ENCODE measurements around the gene GJB4.
A peak's percentile ranks its signal among the peaks of the same experiment; 100 is the strongest.

GJB4 gene

DNA sequence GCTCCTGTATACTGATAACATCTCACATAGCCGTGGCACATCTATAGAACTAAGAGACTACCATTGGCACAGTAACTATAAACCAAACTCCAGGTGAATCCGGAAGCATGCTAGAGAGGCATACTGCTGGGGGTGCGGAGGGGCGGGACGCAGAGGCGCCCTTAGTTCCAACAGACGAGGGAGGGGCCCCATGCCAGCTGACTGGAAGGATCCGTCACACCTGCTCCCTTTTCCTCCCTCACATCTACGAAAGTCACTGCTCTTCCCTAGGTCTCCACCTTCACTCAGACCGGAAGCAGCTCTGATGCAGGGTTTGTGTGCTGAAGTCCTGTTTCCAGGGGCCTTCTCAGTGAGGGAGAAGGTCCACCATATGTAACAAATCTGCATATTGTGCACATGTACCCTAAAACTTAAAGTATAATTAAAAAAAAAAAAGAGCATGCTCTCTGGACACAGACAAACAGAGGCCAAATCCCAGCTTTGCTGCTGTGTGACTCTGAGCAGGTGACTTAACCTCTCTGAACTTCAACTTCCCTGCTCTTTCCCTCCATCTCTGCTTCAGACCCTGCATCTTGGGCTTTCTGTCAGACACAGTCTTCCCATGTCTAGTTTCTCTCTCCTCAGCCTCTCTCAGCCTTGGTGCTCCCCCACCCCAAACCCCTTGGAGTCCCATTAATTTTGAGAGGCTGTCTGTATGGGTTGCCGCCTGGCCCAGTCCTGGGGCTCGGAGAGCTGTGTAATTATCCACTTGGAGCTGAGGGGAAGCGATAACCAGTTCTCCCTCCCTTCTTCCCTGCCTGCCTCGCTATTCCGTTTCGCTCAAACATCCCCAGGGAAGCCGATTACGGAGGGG lies 12.5 kb upstream of the GJB4 start:
- H3K4me3 ChIP-seq (ENCODE audit: extremely low read depth, insufficient read depth, low read length, poor library complexity, severe bottlenecking), result no peak overlapping the region
- no peaks in the 10 kb centered on the region for H3K36me3 ChIP-seq (ENCODE audit: control insufficient read depth, insufficient read depth, low read length)
- H3K9me3 ChIP-seq (ENCODE audit: control insufficient read depth, low read length), result no peaks in the 10 kb centered on the region
- peaks cover 16% of the 10 kb centered on the region for H3K4me1 ChIP-seq (ENCODE audit: control insufficient read depth, insufficient read depth, low read length, poor library complexity, severe bottlenecking)
- 89 to 95% methylated on average over 6 to 10 of the region's 18 CpGs for WGBS, 2 experiments (ENCODE audit: insufficient coverage in 2 of 2)
- H3K27ac ChIP-seq (ENCODE audit: low read depth, low read length, severe bottlenecking), result no peak overlapping the region

DNA sequence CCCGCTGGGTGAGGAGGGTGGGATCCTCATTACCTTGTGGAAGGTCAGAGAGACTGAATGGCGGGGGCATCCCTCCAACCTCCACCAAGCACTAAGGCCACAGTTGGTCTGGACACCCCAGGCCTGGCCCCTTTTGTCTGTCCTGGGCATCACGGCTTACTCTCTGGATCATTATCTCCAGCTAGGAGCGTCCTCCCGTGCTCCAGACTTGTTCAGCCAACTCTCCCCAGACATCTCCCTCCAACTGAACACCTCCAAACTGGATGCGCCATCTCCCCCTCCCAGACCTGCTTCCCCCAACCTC lies 11.9 kb upstream of the GJB4 start:
- WGBS, 2 experiments (ENCODE audit: insufficient coverage in 2 of 2), result 91 to 93% methylated on average over 4 to 5 of the region's 6 CpGs
- H3K4me3 ChIP-seq (ENCODE audit: extremely low read depth, insufficient read depth, low read length, poor library complexity, severe bottlenecking), result no peak overlapping the region
- H3K27ac ChIP-seq (ENCODE audit: low read depth, low read length, severe bottlenecking), result no peak overlapping the region
- peaks cover 16% of the 10 kb centered on the region for H3K4me1 ChIP-seq (ENCODE audit: control insufficient read depth, insufficient read depth, low read length, poor library complexity, severe bottlenecking)
- H3K36me3 ChIP-seq (ENCODE audit: control insufficient read depth, insufficient read depth, low read length), result no peaks in the 10 kb centered on the region
- no peaks in the 10 kb centered on the region for H3K9me3 ChIP-seq (ENCODE audit: control insufficient read depth, low read length)

DNA sequence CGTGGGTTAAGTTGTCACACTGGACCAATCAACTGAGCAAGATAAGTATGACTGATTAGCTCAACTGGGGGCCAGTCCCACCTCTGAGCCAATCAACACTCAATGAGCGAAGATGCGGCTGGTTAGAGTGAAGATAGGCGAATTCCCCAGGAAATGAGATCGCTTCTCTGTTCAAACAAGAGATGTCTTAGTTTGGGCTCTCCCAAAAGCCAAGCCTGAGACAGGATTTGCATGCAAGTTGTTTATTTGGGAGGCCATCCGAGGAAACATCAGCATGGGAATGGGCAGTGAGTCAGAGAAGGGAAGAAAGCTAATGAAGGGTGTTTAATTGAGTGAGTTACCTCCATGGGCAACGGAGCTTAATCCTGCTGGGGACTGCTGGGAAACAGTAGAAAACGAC lies 9.5 kb upstream of the GJB4 start:
- Histone ChIP-seq H3K27ac (ENCODE audit: low read depth, low read length, severe bottlenecking) (peak overlapping the region; percentile 23), H3K36me3 (ENCODE audit: control insufficient read depth, insufficient read depth, low read length) (no peaks in the 10 kb centered on the region), H3K4me3 (ENCODE audit: extremely low read depth, insufficient read depth, low read length, poor library complexity, severe bottlenecking) (no peak overlapping the region), H3K9me3 (ENCODE audit: control insufficient read depth, low read length) (no peaks in the 10 kb centered on the region), H3K4me1 (ENCODE audit: control insufficient read depth, insufficient read depth, low read length, poor library complexity, severe bottlenecking) (peaks cover 16% of the 10 kb centered on the region)
- WGBS, 2 experiments (ENCODE audit: insufficient coverage in 2 of 2), result 57 to 60% methylated on average over 5 to 7 of the region's 8 CpGs

DNA sequence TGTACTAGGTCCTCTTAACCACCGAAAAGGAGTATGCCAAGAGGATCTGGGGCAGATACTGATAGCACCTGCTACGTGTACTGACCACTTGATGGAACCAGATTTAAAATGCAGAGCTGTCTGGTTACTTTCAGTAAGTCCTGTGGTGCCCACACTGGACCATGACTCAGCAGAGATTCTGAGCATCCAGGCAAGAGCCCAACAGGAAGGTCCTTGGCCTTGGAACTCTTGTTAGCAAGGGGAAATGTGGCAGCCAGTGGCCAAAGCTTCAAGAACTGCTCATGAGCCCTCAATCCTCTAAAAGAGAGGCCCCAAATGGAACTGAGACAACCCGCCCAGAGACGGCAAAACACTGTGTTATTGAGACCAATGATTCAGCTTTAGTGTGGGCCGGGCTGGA lies 8.9 kb upstream of the GJB4 start:
- Histone ChIP-seq H3K9me3 (ENCODE audit: control insufficient read depth, low read length) (no peaks in the 10 kb centered on the region), H3K36me3 (ENCODE audit: control insufficient read depth, insufficient read depth, low read length) (no peaks in the 10 kb centered on the region), H3K4me3 (ENCODE audit: extremely low read depth, insufficient read depth, low read length, poor library complexity, severe bottlenecking) (no peak overlapping the region), H3K4me1 (ENCODE audit: control insufficient read depth, insufficient read depth, low read length, poor library complexity, severe bottlenecking) (peaks cover 16% of the 10 kb centered on the region), H3K27ac (ENCODE audit: low read depth, low read length, severe bottlenecking) (peak overlapping the region; percentile 23)
- WGBS, 2 experiments (ENCODE audit: insufficient coverage in 2 of 2), result 94 to 97% methylated on average over 5 of the region's 5 CpGs

DNA sequence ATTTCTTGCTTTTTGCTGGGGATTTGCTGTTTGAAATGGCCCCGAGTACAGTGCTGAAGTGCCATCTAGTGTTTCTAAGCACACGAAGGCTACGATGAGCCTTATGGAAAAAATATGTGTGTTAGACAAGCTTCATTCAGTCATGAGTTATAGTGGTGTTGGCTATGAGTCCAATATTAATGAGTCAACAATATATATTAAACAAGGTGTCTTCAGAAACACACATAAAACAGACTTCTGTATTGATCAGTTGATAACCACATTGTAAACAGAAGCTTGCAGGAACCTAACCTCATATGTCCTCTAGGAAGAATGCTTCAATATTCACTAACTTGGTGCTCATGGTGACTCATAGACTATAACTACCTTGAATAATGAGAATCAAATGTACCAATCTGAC lies 6.4 kb upstream of the GJB4 start:
- Histone ChIP-seq H3K27ac (ENCODE audit: low read depth, low read length, severe bottlenecking) (no peak overlapping the region), H3K4me3 (ENCODE audit: extremely low read depth, insufficient read depth, low read length, poor library complexity, severe bottlenecking) (no peak overlapping the region), H3K9me3 (ENCODE audit: control insufficient read depth, low read length) (no peaks in the 10 kb centered on the region), H3K36me3 (ENCODE audit: control insufficient read depth, insufficient read depth, low read length) (no peaks in the 10 kb centered on the region), H3K4me1 (ENCODE audit: control insufficient read depth, insufficient read depth, low read length, poor library complexity, severe bottlenecking) (peaks cover 16% of the 10 kb centered on the region)
- 96% methylated on average over 2 of the region's 3 CpGs; no CpG with 5 or more reads in 1 of the 2 experiments for WGBS, 2 experiments (ENCODE audit: insufficient coverage in 2 of 2)

DNA sequence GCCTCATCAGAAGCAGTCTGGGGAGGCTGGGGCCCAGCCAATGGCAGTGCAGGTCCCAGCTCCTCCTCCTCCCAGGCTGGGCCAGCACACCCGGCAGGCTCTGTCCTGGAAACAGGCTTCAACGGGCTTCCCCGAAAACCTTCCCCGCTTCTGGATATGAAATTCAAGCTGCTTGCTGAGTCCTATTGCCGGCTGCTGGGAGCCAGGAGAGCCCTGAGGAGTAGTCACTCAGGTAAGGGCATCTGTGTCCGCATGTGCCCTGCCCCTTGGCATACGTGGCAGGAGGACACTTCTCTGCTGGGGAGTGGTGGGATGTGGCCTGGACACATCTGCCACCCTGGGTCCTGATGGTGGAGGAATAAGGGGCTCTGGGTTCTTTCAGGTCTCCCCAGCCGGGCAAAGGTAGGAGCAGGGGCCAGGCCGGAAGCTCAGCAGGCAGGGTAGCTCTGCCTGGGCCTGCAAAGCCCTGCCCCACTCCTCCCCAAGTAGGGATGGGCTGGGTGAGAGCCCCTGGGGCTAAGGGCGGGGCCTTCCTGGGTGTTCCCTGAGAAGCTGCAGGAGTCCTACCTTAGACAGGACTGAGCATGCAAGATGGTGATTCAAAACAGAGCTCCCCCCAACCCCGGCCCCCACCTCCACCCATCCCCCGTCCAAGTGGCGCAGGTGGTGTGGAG lies 4.4 kb upstream of the GJB4 start, which contains the start of gene GJB5:
TSS of gene GJB5 (plus strand) at position 84 of the 674 bp plus-strand sequence. CDS start 2,284 bp downstream, outside the sequence.
- WGBS, 2 experiments (ENCODE audit: insufficient coverage in 2 of 2), result 89 to 90% methylated on average over 4 to 9 of the region's 13 CpGs
- Histone ChIP-seq H3K4me3 (ENCODE audit: extremely low read depth, insufficient read depth, low read length, poor library complexity, severe bottlenecking) (no peak within 1 kb of the TSS), H3K9me3 (ENCODE audit: control insufficient read depth, low read length) (no peaks in the 10 kb centered on the region), H3K4me1 (ENCODE audit: control insufficient read depth, insufficient read depth, low read length, poor library complexity, severe bottlenecking) (peaks cover 8% of the 10 kb centered on the region), H3K36me3 (ENCODE audit: control insufficient read depth, insufficient read depth, low read length) (no peaks in the 10 kb centered on the region), H3K27ac (ENCODE audit: low read depth, low read length, severe bottlenecking) (no peak within 1 kb of the TSS)

- WGBS, 2 experiments (ENCODE audit: insufficient coverage in 2 of 2), result 96 to 100% methylated on average over 3 to 6 of the region's 6 CpGs
- Histone ChIP-seq H3K4me3 (ENCODE audit: extremely low read depth, insufficient read depth, low read length, poor library complexity, severe bottlenecking) (no peak overlapping the region), H3K27ac (ENCODE audit: low read depth, low read length, severe bottlenecking) (no peak overlapping the region), H3K9me3 (ENCODE audit: control insufficient read depth, low read length) (no peaks in the 10 kb centered on the region), H3K4me1 (ENCODE audit: control insufficient read depth, insufficient read depth, low read length, poor library complexity, severe bottlenecking) (peaks cover 6% of the 10 kb centered on the region), H3K36me3 (ENCODE audit: control insufficient read depth, insufficient read depth, low read length) (no peaks in the 10 kb centered on the region)
Measured at GRCh38 chr1:34755961-34756360, 3.6 kb upstream of the GJB4 start.

- Histone ChIP-seq H3K4me1 (ENCODE audit: control insufficient read depth, insufficient read depth, low read length, poor library complexity, severe bottlenecking) (peaks cover 6% of the 10 kb centered on the region), H3K27ac (ENCODE audit: low read depth, low read length, severe bottlenecking) (no peak overlapping the region), H3K9me3 (ENCODE audit: control insufficient read depth, low read length) (no peaks in the 10 kb centered on the region), H3K36me3 (ENCODE audit: control insufficient read depth, insufficient read depth, low read length) (no peaks in the 10 kb centered on the region), H3K4me3 (ENCODE audit: extremely low read depth, insufficient read depth, low read length, poor library complexity, severe bottlenecking) (no peak overlapping the region)
- 94 to 95% methylated on average over 20 to 21 of the region's 21 CpGs for WGBS, 2 experiments (ENCODE audit: insufficient coverage in 2 of 2)
Measured at GRCh38 chr1:34757386-34757785, 2.2 kb upstream of the GJB4 start.

- H3K27ac ChIP-seq (ENCODE audit: low read depth, low read length, severe bottlenecking), result no peak overlapping the region
- H3K9me3 ChIP-seq (ENCODE audit: control insufficient read depth, low read length), result no peaks in the 10 kb centered on the region
- no peaks in the 10 kb centered on the region for H3K36me3 ChIP-seq (ENCODE audit: control insufficient read depth, insufficient read depth, low read length)
- no peak overlapping the region for H3K4me3 ChIP-seq (ENCODE audit: extremely low read depth, insufficient read depth, low read length, poor library complexity, severe bottlenecking)
- 87 to 100% methylated on average over 3 to 4 of the region's 4 CpGs for WGBS, 2 experiments (ENCODE audit: insufficient coverage in 2 of 2)
- H3K4me1 ChIP-seq (ENCODE audit: control insufficient read depth, insufficient read depth, low read length, poor library complexity, severe bottlenecking), result peaks cover 16% of the 10 kb centered on the region
Measured at GRCh38 chr1:34758751-34759150, 789 bp upstream of the GJB4 start.

DNA sequence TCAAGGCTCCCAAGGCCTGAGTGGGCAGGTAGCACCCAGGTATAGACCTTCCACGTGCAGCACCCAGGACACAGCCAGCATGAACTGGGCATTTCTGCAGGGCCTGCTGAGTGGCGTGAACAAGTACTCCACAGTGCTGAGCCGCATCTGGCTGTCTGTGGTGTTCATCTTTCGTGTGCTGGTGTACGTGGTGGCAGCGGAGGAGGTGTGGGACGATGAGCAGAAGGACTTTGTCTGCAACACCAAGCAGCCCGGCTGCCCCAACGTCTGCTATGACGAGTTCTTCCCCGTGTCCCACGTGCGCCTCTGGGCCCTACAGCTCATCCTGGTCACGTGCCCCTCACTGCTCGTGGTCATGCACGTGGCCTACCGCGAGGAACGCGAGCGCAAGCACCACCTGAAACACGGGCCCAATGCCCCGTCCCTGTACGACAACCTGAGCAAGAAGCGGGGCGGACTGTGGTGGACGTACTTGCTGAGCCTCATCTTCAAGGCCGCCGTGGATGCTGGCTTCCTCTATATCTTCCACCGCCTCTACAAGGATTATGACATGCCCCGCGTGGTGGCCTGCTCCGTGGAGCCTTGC lies 1.7 kb downstream of the GJB4 start:
- Histone ChIP-seq H3K4me3 (ENCODE audit: extremely low read depth, insufficient read depth, low read length, poor library complexity, severe bottlenecking) (no peak overlapping the region), H3K36me3 (ENCODE audit: control insufficient read depth, insufficient read depth, low read length) (no peaks in the 10 kb centered on the region), H3K27ac (ENCODE audit: low read depth, low read length, severe bottlenecking) (no peak overlapping the region), H3K9me3 (ENCODE audit: control insufficient read depth, low read length) (no peaks in the 10 kb centered on the region), H3K4me1 (ENCODE audit: control insufficient read depth, insufficient read depth, low read length, poor library complexity, severe bottlenecking) (peaks cover 18% of the 10 kb centered on the region)
- WGBS, 2 experiments (ENCODE audit: insufficient coverage in 2 of 2), result 96 to 98% methylated on average over 33 of the region's 33 CpGs

All from mesodermal cell (in vitro differentiated cells).